ENCODE measurements around the gene NPM1.

Gene NPM1

DNA sequence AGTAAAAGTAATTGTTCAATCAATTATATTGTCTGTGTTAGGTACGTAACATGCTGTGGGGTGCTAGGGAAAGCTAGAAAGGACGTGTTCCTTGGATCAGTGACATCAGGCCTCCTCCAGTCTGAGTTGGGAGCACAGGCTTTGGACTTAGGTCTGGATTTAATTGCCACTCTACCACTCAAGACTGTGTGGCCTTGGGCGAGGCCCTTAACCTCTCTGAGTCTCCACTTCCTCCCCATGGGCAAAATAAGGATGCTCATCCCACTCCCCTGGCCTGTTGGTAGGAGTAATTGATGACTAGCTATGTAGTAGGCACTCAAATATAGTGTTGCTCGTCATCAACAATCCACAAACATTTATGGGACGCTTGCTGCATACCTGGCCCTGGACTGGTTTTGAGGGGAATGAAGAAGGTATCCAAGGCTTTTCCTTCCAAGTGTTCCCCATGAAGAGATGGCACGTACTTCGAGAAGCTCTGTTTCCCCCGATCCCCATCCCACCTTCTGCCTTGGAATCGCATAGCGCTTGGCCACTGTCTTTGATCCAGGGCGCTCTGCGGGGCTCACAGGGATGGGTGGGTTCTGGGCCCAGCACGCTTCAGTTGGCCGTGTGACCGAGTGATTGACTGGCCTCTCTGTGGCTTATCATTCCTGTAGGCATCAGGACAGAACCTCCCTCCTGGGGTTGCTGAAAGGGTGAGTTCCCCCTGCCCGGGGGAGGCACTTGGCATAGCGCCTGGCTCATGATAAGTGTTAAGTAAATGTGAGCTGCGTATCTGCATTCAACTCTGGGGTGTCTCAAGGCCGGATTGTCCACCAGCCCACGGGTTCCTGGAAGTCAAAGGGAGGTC lies 39.9 kb downstream of the NPM1 start:
- DNase-seq (ENCODE audit: low read depth in 1 of 2, low spot score in 1 of 2) = no peak

DNA sequence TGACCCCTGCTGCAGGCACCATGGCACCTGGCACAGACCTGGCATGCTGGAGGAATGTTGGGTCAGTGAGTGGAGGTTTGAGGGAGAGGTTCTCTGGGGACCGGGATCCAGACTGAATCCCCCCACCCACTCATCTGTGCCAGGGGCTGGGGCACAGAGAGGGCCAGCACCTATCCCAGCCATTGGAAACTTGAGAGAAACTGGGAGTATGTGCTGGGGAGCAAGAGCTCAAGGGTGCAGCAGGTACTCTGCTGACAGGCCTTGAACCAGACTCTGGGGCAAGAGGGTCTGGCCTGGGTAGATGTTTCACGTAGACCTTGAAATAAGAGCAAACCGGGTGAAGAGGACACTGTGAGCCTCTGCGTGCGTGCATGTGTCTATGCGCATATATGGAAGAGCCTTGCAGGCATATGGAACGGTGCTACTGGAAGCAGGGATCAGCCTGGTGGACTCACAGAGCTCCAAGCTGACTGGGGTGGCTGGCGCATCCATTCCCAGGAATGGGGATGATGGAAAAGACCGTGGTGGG lies 40.6 kb downstream of the NPM1 start:
- DNase-seq (ENCODE audit: low read depth in 1 of 2, low spot score in 1 of 2) = no peak

DNA sequence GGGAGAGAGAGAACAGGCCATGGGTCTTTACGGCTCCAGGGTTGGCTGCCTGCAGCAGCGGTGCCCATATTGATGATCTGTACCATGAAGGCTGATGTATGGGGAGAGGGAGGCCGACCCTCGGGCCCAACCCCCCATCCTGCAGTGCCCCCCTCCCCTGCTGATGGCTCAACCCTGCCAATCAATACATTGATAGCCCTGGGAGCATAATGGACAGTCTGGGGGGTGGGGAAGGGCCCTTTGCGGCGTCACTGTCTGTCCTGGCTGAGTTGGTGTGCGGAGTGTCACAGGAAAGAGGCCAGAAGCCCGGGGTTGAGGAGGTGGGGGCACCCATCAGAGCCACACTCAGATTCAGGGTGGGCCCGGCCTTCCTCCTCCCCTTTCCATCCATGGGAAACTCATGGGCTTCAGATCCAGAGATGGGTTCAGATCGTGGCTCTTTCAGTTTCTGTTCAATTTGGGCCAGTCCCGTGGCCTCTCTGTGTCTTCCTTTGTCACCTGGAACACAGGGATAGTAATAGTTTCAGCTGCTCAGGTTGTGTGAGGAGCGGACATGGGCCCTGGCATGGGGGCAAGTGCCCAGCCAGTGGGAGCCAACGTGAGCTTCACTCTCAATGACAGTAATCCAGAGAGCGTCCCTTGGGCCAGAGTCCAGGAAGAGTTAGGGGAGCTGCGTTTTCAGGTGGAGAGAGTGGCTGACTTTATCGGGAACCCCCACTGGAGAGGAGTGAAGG lies 41.3 kb downstream of the NPM1 start:
- DNase-seq (ENCODE audit: low read depth in 1 of 2, low spot score in 1 of 2) = no peak

DNA sequence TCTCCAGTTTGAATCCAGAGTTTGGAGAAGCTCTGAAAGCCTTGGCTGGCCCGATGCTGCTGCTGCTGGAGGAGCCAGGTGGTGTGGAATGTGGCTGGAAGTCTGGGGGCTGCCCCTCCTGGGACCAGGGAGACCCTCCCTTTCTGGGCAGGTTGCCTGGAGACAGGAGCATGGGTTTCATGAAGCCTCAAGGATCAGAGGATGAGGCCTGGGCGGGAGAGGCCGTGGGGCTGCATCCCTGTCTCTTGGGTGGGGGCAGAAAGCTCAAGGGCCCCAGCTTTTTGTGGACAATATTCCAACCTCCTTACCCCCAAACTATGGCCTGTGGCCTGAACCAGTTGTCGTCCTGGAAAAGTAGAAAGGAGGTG lies 41.9 kb downstream of the NPM1 start:
- DNase-seq (ENCODE audit: low read depth in 1 of 2, low spot score in 1 of 2) = no peak

DNA sequence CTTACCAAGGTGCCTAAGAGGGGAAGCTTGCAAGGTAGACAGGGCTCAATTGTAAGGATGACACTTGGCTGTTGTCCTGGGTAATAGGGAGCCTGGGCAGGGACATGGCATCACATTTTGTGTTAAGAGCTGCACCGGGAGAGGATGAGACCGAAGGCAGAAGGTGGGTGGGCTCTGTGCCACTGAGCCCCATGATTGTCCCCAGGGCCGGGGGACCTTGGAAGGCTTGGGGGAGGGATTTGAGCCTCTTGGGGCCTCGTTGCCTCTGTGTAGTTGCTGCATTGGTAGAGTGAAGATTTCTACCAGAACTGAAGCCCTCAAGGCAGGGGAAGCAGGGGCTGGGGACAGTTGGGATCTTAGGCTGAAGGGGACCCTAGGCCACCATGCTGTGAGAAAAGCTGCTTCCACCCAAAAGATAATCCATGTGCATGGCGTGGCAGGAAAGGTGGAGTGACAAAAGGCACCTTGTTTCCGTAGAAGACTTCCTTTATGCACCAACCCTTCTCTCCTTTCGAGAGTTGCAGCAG lies 43.7 kb downstream of the NPM1 start:
- no peak for DNase-seq (ENCODE audit: low read depth in 1 of 2, low spot score in 1 of 2)

DNA sequence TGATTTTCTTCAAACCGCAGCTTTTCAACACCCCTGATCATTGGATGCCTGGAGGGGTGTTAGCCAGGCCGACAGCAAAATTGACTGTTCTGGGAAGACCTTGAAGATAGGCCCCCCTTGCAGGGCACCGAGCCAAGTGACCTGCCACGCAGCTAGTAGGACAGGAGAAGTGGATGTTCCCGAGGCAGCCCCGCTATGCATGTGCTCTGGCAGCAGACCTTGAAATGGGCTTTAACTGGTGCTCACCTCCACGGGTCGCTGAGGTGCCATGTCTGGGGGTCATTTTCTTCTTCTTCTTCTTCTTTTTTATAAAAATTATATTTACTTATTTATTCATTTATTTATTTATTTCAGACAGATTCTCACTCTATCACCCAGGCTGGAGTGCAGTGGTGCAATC lies 44.4 kb downstream of the NPM1 start:
- DNase-seq (ENCODE audit: low read depth in 1 of 2, low spot score in 1 of 2) = no peak

DNA sequence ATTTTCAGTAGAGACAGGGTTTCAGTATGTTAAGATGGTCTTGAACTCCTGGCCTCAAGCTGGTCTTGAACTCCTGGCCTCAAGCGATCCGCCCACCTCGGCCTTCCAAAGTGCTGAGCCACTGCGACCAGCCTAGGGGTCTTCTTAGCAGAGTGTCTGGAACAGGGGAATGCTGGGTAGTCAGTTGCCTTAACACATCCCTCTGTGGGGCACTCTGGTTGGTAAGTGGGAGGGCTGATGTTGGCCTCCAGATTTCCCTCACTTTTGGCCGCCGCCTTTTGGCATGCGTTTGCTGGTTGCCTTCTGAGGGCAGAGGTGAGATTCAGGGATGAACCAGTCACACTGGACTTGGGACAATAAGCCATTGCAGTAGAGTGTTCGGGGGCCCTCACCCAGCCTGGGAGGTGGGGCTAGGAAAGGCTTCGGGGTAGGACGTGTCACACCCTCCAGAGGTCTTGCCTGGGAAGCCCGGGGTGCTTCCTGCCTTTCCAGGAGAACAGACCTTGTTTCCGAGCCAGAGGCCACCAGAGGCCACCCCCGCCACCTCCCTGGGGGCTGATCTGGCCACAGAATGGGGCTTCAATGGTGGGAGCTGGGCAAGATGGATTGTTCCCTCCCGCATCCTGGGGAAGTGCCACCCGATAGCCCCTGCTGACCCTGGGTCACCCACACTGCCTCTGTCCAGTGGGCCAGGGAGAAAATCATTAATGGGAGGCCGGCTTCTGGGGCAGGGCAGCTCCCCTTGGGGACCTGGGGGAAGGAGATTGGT lies 45.1 kb downstream of the NPM1 start:
- DNase-seq (ENCODE audit: low read depth in 1 of 2, low spot score in 1 of 2) = no peak

DNA sequence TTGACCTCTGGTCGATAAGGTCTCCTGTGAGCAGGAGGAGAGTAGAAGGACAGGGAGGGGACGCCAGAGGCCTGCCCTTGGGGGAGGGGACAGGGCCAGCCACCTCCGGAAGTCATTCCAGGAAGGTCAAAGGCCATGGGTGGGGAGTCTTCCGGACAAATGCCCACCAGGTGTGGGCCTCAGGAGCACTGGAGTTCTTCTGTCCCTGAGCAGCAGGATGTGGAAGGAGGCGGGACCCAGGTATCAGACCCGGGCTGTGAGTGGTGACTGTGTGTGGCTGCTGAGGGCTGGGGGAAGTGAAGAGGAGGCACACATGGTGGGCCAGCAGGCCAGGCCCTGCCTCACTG lies 45.7 kb downstream of the NPM1 start:
- no peak for DNase-seq (ENCODE audit: low read depth in 1 of 2, low spot score in 1 of 2)

DNA sequence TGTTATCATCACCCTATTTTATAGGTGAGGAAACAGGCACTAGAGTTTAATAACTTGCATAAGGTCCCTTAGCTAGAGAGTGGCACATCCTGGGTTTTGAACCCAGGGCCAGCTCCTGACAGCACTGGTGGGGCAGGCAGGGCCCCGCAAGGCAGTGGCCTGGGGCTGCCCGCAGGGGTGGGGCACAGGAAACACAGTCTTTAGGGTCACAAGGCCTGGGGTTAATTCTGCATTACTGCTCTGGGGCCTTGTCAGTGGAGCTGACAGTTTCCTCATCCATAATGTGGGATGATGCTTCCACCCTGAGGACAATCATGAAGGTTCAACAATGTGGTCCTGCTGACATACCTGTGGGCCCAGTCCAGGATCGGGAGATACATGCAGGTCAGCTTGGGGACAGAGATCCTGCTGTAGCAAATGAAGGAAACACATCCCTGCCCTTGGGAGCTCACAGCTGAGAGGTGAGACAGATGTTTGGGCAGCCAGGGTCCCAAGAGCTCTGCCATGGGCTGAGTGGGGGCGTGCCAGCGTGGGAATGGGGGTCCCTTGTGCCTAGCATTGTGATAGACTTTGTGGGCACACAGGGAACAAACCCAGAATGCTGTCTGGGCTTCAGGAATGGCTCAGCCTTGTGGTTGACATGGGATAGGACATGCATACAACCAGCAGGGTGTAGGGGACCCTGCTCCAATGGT lies 46.5 kb downstream of the NPM1 start:
- DNase-seq (ENCODE audit: low read depth in 1 of 2, low spot score in 1 of 2) = no peak

DNA sequence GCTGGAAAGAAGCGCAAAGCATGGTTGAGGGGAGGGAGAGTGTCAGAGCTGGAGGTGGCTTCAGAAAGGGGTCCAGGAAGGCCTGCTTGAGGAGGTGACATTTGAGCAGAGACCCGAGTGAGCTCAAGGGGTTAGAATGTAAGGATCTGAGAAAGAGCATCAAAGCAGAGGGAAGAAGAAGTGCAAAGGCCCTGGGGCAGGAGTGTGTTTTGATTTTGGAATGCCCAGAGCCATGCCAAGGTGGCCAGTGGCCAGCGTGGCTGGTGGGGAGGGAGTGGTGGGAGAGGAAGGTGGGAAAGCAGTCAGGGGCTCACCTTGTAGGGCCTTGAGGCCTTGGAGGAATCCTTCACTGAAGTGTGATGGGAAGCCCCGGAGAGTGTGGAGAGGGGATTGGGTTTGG lies 47.2 kb downstream of the NPM1 start:
- DNase-seq (ENCODE audit: low read depth in 1 of 2, low spot score in 1 of 2) = no peak

DNA sequence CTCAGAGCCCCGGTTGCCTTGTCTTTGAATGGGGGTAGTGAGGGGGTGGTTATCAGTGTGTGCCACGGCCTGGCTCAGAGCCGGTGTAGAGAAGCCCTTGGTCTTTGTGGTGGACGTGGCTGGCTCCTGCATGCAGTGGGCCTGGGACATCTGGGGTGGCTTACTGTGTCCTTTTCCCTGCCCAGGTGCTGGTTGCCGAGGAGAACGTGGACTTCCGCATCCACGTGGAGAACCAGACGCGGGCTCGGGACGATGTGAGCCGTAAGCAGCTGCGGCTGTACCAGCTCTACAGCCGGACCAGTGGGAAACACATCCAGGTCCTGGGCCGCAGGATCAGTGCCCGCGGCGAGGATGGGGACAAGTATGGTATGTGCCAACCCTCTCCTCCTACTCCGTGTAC lies 48.3 kb downstream of the NPM1 start:
- DNase-seq (ENCODE audit: low read depth in 1 of 2, low spot score in 1 of 2) = no peak

DNA sequence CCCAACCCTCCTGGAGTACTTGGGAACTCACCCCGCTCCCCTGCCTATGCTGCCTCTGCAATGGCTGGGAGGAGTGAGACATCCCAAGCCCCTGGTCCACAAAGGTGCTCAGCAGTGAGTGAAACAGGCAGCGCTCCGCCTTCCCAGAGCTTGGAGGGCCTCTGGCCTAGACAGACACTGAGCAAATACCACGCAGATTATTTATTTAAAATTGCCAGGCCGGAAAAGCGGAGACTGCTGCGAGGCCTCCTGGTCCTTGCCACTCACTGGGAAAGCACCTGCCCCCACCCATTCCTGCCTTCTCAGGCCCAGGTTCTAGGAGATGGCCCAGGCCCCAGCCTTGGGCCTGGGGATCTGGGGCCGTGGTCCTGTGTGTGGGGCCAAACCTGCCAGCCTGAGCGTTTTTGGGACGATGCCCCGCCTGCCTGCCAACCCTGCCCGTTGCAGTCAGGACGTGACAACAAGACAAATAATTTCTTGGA lies 49.2 kb downstream of the NPM1 start:
- no peak for DNase-seq (ENCODE audit: low read depth in 1 of 2, low spot score in 1 of 2)

DNA sequence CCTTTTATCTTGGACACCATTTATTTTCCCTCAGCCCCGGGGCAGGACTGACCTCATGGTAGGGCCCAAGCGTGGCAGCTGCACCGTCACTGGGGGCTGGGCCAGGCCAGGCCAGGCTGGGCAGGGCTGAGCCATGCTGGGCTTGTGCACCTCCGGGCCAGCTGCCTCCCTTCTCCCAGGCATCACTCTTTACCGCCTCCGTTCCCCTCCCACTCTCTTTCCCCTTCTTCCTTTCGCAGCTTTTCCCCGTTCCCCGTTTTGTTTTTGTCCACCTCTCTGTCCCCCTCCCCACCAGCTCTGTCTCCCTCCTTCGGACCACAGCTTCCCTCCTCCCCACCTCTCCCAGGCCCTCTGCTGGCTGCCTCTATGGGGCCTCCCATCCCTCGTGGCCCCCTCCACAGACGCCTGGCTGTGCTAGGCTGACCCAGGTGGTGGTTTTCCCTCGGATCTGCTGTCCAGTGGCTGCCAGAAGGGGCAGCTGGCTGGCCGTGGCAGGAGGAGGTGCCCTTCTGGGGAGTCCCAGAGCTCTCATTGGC lies 49.7 kb downstream of the NPM1 start:
- DNase-seq (ENCODE audit: low read depth in 1 of 2, low spot score in 1 of 2) = no peak

DNA sequence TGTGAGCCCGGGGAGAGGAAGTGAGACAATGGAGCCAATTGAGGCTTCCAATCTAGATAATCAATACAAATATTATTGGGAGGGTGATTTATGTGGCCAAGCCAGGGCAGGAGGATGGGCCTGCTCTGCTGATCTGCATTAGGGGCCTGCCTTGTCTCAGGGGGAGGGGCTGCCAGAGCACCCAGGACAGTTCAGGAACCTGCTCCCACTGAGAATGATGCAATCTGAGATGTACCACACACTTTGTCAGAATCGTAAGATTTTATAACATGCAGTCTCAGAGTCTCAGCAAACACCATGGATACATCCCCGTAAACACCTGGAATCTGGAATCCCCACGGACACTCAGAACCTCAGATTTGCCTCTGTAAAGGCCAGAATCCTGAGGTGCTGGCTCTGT lies 51.1 kb downstream of the NPM1 start:
- no peak for DNase-seq (ENCODE audit: low read depth in 1 of 2, low spot score in 1 of 2)

DNA sequence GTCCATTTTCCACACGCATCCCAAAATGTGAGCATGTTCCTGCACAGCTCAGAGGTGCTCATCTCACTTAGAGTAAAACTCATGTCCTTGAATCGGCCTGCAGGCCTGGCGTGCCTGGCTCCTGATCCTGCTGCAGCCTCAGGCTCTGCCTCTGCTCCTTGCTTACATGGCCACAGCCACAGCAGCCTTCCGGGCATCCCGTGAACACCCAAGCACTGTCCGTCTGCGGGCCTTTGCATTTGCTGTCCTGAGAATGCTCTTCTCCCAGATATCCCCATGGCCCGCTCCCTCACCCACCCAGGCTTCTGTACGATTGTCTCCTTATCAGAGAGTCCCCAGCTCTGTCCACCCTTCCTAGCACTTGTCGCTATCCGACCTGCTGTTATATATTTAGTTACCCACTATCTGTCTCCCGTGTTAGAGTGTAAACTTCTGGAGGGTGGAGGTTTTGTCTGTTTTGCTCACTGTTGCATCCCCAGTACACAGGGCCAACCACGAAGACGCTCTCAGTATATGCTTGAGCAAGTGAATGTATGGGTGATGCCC lies 53.7 kb downstream of the NPM1 start:
- no peak for DNase-seq (ENCODE audit: low read depth in 1 of 2, low spot score in 1 of 2)

DNA sequence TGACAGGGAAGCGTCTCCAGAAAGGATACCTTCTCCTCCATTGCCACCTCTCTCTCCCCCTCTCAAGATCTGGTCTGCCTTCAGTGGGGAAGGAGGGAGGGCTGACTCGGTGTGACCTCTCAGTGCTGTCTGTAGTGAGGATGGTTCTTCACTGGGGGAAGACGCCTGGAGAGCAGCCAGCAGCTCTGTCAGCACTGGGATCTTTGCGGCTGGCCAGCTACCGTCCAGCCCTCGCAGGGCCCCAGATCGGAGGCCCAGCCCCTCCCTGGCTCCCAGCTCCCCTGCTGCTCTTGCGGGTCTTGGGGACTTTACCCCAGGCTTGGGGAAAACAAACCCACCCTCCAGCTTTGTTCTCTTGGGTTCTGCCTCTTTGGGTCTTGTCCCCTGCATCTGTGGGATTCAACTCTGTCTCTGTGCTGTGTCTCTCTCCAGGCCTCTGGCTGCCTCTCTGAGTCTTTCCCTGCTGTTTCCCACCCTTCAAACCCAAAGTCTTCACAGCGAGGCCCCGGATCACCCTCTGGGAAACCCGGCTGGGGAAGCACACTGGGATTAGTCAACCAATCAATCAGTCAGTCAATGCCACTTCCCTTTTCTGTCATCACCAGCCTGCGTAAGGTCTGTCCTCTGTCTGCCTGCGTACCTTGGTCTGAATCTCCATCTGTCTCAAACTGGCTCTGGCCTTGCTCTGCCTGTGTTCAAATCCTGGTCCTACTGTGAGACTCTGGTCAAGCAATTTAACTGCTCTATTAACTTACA lies 54.8 kb downstream of the NPM1 start:
- DNase-seq (ENCODE audit: low read depth in 1 of 2, low spot score in 1 of 2) = no peak

DNA sequence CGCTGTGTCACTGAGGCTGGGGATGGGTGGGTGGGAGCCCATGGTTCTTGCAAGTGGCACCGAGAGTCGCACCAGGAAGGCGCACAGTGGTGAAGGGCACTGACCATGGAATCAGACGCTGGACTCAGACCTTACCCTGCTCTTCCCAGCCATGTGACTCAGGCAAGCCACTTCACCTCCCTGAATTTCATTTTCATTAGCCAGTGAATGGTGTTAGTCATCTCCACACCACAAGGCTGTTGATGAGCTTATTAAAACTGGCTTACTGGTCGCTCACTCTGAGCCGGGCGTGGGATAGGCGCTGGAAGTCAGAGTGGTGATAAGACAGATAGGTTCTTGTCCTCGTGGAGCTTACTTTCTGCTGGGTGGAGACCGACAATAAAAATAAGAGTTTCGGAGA lies 56.9 kb downstream of the NPM1 start:
- no peak for DNase-seq (ENCODE audit: low read depth in 1 of 2, low spot score in 1 of 2)

DNA sequence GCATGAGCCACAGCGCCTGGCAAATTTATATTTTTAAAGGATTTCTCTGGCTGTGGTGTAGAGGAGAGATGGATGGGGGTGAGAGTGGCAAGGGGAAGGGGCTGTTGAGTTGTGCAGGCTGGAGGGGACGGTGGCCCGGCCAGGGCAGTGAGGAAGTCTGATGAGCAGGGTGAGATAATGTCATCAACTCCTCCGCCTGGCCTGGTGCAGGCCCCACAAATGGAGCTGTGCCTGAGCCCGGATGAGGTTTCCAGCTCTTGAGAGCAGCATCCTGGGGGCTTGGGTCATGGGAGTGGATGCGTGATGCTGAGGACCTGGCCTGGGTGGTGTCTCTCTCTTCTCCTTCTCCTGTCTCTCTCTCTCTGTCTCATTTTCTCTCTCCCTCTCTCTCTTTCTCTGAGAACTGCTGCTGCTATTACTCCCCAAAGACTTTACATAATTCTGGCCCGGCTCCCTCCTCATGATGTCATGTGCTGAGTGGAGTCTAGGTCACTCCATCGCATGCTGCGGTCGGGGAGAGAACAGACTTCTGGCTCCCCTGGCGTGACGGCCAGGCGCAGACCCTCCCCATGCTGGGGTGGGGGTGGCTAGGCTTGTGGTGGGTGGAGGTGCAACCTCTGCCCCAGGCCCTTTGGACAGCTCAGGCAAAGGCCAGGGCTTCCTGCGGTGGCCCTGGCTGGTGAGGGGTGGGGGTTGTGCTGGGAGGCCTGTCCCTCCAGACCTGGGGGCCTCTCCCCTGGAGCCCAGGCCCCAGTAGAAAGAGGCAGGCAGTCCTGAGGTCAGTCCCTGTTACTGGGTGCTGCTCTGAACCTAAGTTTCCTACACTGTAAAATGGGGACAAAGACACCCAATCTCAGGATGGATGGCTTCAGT lies 58.2 kb downstream of the NPM1 start:
- DNase-seq (ENCODE audit: low read depth in 1 of 2, low spot score in 1 of 2) = no peak

DNA sequence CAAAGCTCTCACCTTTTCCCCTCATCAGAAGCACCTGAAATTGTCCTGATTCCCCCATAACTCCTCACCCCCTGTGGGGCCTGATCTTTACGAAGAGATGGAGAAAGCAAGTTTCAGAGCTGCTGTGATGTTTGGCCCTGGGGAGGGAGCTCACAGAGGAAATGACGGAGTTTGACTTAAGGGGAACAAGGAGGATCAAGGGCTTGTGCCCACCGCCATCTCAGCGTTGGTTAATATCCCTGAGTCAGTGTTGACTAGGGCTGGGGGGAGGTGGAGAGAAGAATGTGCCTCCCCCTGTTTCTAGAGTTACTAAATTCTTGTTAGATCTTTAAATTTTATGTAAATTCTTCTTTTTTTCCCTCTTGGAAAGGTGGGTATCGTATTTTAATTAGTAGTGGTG lies 59.6 kb downstream of the NPM1 start:
- DNase-seq (ENCODE audit: low read depth in 1 of 2, low spot score in 1 of 2) = no peak
